Kidney epithelial cell (primary cell): ENCODE results near the gene POU2AF1. TPM values are rescaled to one million over a fixed set of nuclear protein-coding genes. Genes with fewer than 3 reads are reported as not detected.

Experiments
- DNase-seq: peaks from one replicate; pipeline ENCODE4 v3.0.0-alpha.2; 2010; ENCODE audit warnings: low read depth
- H3K27me3 ChIP-seq: 2 replicates; pipeline ENCODE4 v1.6.0; 2011; ENCODE audit warnings: low read length; ENCODE audit not compliant: control insufficient read depth, insufficient read depth
- H3K36me3 ChIP-seq: 2 replicates; pipeline ENCODE4 v1.5.1; 2011; ENCODE audit warnings: low read length; ENCODE audit not compliant: control insufficient read depth, insufficient read depth
- H3K4me3 ChIP-seq: 2 replicates; pipeline ENCODE4 v1.5.1; 2011; ENCODE audit warnings: low read depth, mild to moderate bottlenecking, control low read depth, low read length
- CTCF ChIP-seq: IDR thresholded peaks from 2 replicates; pipeline ENCODE4 v1.5.1; 2011; ENCODE audit warnings: mild to moderate bottlenecking, moderate library complexity, low read length, control low read depth, inconsistent platforms; ENCODE audit not compliant: insufficient read depth, poor library complexity, severe bottlenecking
- total RNA-seq: library from RNA; depleted of rRNA; stranded (reverse); fragments of >200 nt; gene quantifications from 2 replicates; pipeline ENCODE4 v1.2.3, GENCODE V29; 2015

The POU2AF1 gene
- total RNA-seq, 1 donor from 2014 or later = not detected

- Histone ChIP-seq H3K27me3 (peaks cover 2% of the 10 kb centered on the region), H3K4me3 (no peak overlapping the region), H3K36me3 (no peaks in the 10 kb centered on the region)
- no peak for DNase-seq
- no peak for TF ChIP-seq CTCF
These were observed 25.1 kb downstream of the POU2AF1 start for GRCh38 chr11:111353776-111354600.

- peaks cover 2% of the 10 kb centered on the region for H3K27me3 ChIP-seq
- TF ChIP-seq CTCF = no peak
- no peak overlapping the region for H3K4me3 ChIP-seq
- DNase-seq = no peak
- no peaks in the 10 kb centered on the region for H3K36me3 ChIP-seq
These were observed 26.0 kb downstream of the POU2AF1 start for GRCh38 chr11:111352935-111353710.

DNA sequence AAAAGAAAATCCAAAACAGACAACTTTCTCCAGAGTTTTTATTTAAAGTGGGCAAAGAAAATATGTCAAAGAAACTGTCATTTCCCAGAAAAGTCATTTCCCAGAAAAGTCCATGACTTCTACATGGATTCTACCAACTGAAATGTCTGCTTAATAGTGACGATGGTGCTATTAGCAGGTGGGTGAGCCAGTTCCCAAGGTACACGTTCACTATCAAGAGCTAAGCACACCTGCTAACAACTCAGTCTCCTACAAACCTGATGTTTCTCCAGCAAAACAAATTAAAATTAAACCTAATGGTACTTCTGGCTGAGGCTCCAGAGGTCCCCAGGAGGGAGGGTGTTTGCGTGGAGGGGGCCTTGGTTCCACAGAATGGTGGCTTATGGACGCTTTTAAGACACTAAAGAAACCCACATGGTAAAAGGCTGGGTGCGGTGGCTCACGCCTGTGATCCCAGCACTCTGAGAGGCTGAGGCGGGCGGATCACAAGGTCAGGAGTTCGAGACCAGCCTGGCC is 26.8 kb downstream of the POU2AF1 start:
- TF ChIP-seq CTCF = no peak
- Histone ChIP-seq H3K27me3 (peaks cover 2% of the 10 kb centered on the region), H3K4me3 (no peak overlapping the region), H3K36me3 (no peaks in the 10 kb centered on the region)
- DNase-seq = no peak

GRCh38 chr11:111351374-111352055 is 27.6 kb downstream of the POU2AF1 start:
- Histone ChIP-seq H3K36me3 (no peaks in the 10 kb centered on the region), H3K4me3 (no peak overlapping the region), H3K27me3 (peaks cover 2% of the 10 kb centered on the region)
- DNase-seq = no peak
- no peak for TF ChIP-seq CTCF

DNA sequence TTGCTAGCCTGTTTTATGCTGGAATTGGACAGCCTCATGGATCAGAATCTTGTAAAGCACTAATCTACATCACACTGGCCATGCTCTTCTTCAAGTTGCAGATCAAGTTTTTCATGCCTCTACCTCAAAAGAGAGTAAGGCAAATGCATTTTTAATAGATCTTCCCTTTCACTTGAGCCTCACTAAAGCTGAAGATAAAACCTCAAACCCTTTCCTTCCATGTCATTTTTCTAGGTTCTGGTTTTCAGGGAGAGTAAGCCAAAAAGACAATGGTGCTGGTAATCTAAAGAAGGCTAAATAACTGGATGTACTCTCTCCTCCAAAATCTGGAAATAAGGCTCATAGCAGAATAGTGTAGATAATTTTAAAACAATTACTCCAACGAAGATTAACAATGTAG is 28.3 kb downstream of the POU2AF1 start:
- no peak for DNase-seq
- Histone ChIP-seq H3K4me3 (no peak overlapping the region), H3K27me3 (peaks cover 2% of the 10 kb centered on the region), H3K36me3 (no peaks in the 10 kb centered on the region)
- no peak for TF ChIP-seq CTCF
